Memory B cell (primary cell): ENCODE data around the gene GHR.

Experiments used
- ATAC-seq: fragments of 150-1000 bp; cut with Tn5 transposase; 2 replicates; pipeline ENCODE4 v1.10.0; 2021; ENCODE audit warnings: low read depth, mild to moderate bottlenecking, moderate library complexity
- DNase-seq, 2 donors: peaks; one replicate each; pipeline ENCODE4 v3.0.0; 2022; ENCODE audit warnings: low spot score in 2 of 2
- H3K27ac Mint-ChIP-seq: one replicate; pipeline ENCODE4 v1.8.0; 2022; ENCODE audit warnings: mild to moderate bottlenecking, moderate library complexity, mixed read lengths
- H3K27me3 Mint-ChIP-seq: one replicate; pipeline ENCODE4 v1.8.0; 2022; ENCODE audit warnings: mixed read lengths
- H3K36me3 Mint-ChIP-seq: one replicate; pipeline ENCODE4 v1.8.0; 2022; ENCODE audit warnings: mild to moderate bottlenecking, mixed read lengths
- H3K4me1 Mint-ChIP-seq: one replicate; pipeline ENCODE4 v1.8.0; 2022; ENCODE audit warnings: mixed read lengths
- H3K4me3 Mint-ChIP-seq: one replicate; pipeline ENCODE4 v1.8.0; 2022; ENCODE audit warnings: mild to moderate bottlenecking, moderate library complexity, mixed read lengths
- H3K9me3 Mint-ChIP-seq: one replicate; pipeline ENCODE4 v1.8.0; 2022; ENCODE audit warnings: mixed read lengths

Gene GHR

GRCh38 chr5:42756606-42757601, 333.7 kb downstream of the GHR start, which contains the start of gene CCDC152:
Gene CCDC152, plus strand, starts transcription at chr5:42756818. Its CDS starts 2,304 bp downstream, at chr5:42759122.
- Mint-ChIP-seq H3K9me3 (no peaks in the 10 kb centered on the region), H3K27me3 (peaks cover 3% of the 10 kb centered on the region), H3K4me3 (peak within 1 kb of the TSS; percentile 84), H3K36me3 (no peaks in the 10 kb centered on the region), H3K4me1 (peaks cover 5% of the 10 kb centered on the region), H3K27ac (peak within 1 kb of the TSS; percentile 28)
- peak; percentile 87 for ATAC-seq
- no peak for DNase-seq

- no peak for DNase-seq
- Mint-ChIP-seq H3K27ac (no peak overlapping the region), H3K4me1 (peaks cover 5% of the 10 kb centered on the region)
These were observed 336.2 kb downstream of the GHR start for GRCh38 chr5:42759456-42759855.

GRCh38 chr5:42760426-42760825, 337.2 kb downstream of the GHR start:
- H3K4me3 Mint-ChIP-seq, result no peak overlapping the region
- H3K4me1 Mint-ChIP-seq, result peaks cover 5% of the 10 kb centered on the region
- no peak overlapping the region for H3K27ac Mint-ChIP-seq
- ATAC-seq (no peak), DNase-seq (no peak)
- H3K9me3 Mint-ChIP-seq, result no peaks in the 10 kb centered on the region
- H3K27me3 Mint-ChIP-seq, result peaks cover 5% of the 10 kb centered on the region
- peaks cover 2% of the 10 kb centered on the region for H3K36me3 Mint-ChIP-seq

More at GRCh38 chr5:42759456-42759855, 336.2 kb downstream of the GHR start:
- H3K27me3 Mint-ChIP-seq, result peaks cover 3% of the 10 kb centered on the region
- no peaks in the 10 kb centered on the region for H3K36me3 Mint-ChIP-seq
- no peak for ATAC-seq
- H3K4me3 Mint-ChIP-seq, result no peak overlapping the region
- no peaks in the 10 kb centered on the region for H3K9me3 Mint-ChIP-seq

GRCh38 chr5:42761791-42762190, 338.6 kb downstream of the GHR start:
- ATAC-seq (no peak), DNase-seq (no peak)
- Mint-ChIP-seq H3K4me1 (peaks cover 5% of the 10 kb centered on the region), H3K36me3 (peaks cover 2% of the 10 kb centered on the region), H3K27ac (no peak overlapping the region), H3K4me3 (no peak overlapping the region), H3K9me3 (no peaks in the 10 kb centered on the region), H3K27me3 (peaks cover 5% of the 10 kb centered on the region)

- ATAC-seq, result no peak
- no peak overlapping the region for H3K27ac Mint-ChIP-seq
These were observed 344.4 kb downstream of the GHR start for GRCh38 chr5:42767491-42768105.

GRCh38 chr5:42768106-42768504, 344.9 kb downstream of the GHR start:
- Mint-ChIP-seq H3K27me3 (peaks cover 4% of the 10 kb centered on the region), H3K36me3 (peaks cover 8% of the 10 kb centered on the region), H3K27ac (no peak overlapping the region), H3K4me3 (no peak overlapping the region), H3K4me1 (no peaks in the 10 kb centered on the region), H3K9me3 (peaks cover 3% of the 10 kb centered on the region)
- DNase-seq (no peak), ATAC-seq (no peak)

More at GRCh38 chr5:42767491-42768105, 344.4 kb downstream of the GHR start:
- Mint-ChIP-seq H3K4me1 (no peaks in the 10 kb centered on the region), H3K27me3 (peaks cover 4% of the 10 kb centered on the region), H3K4me3 (no peak overlapping the region), H3K36me3 (peaks cover 8% of the 10 kb centered on the region), H3K9me3 (peaks cover 3% of the 10 kb centered on the region)
- peak in 1 of 2 donors; percentile 11 for DNase-seq

GRCh38 chr5:42770003-42770402, 346.8 kb downstream of the GHR start:
- no peaks in the 10 kb centered on the region for H3K4me1 Mint-ChIP-seq
- peaks cover 7% of the 10 kb centered on the region for H3K36me3 Mint-ChIP-seq
- ATAC-seq, result no peak
- no peak overlapping the region for H3K4me3 Mint-ChIP-seq
- no peak for DNase-seq
- peaks cover 3% of the 10 kb centered on the region for H3K9me3 Mint-ChIP-seq
- H3K27me3 Mint-ChIP-seq, result peaks cover 3% of the 10 kb centered on the region
- no peak overlapping the region for H3K27ac Mint-ChIP-seq
